Stomach (tissue), 9 donors: Measurements from ENCODE around the gene MSRB2. TPM values are rescaled to one million over a fixed set of nuclear protein-coding genes. Genes with fewer than 3 reads are reported as not detected.

ENCODE experiments used
- DNase-seq, 2 donors: peaks; one replicate each; pipeline versions ENCODE4 v3.0.0 to v3.0.0-alpha.2; 2013 to 2019
- H3K27ac ChIP-seq, 5 donors: fragments of 200-600 bp in 4 of 5; sonication (generic) in 4 of 5; one replicate each; pipeline ENCODE4 v1.5.1; 2013 to 2019; ENCODE audit warnings: mild to moderate bottlenecking in 1 of 5, moderate library complexity in 1 of 5
- H3K27me3 ChIP-seq, 3 donors: fragments of 200-600 bp; sonication (generic); one replicate each; pipeline ENCODE4 v1.5.1; 2017 to 2019; ENCODE audit warnings: mixed run types in 1 of 3
- H3K36me3 ChIP-seq, 4 donors: fragments of 200-600 bp; sonication (generic); 1 replicate in 3 of 4; 2 replicates in 1 of 4; pipeline ENCODE4 v1.5.1; 2016 to 2019
- H3K4me1 ChIP-seq, 4 donors: fragments of 200-600 bp; sonication (generic); one replicate each; pipeline ENCODE4 v1.5.1; 2016 to 2019
- H3K4me3 ChIP-seq, 4 donors: fragments of 200-600 bp; sonication (generic) in 3 of 4; one replicate each; pipeline ENCODE4 v1.5.1; 2016 to 2019; ENCODE audit warnings: mild to moderate bottlenecking in 1 of 4
- H3K9me3 ChIP-seq, 4 donors: fragments of 200-600 bp; sonication (generic); one replicate each; pipeline ENCODE4 v1.5.1; 2016 to 2019
- EP300 ChIP-seq: sonication (generic); formaldehyde crosslinking; IDR thresholded peaks from one replicate; pipeline ENCODE4 v1.6.1; 2017; ENCODE audit warnings: antibody characterized with exemption
- POLR2A ChIP-seq, 4 donors: fragments of 450-650 bp; IDR thresholded peaks; one replicate each; pipeline ENCODE4 v1.6.1; 2016; ENCODE audit warnings: antibody characterized with exemption in 4 of 4, control low read depth in 2 of 4, mild to moderate bottlenecking in 1 of 4, moderate library complexity in 1 of 4
- POLR2AphosphoS5 ChIP-seq, 3 donors: sonication (generic); formaldehyde crosslinking; IDR thresholded peaks; one replicate each; pipeline ENCODE4 v1.6.1; 2016; ENCODE audit warnings: antibody characterized with exemption in 3 of 3
- WGBS, 5 donors: extraction: QIAGEN DNeasy Blood & Tissue Kit in 3 of 5; methylation state at CpG; one replicate each; pipeline versions ENCODE4 v1.1.5 to v1.1.7; 2013 to 2018; 5-methylcytosine and 5-hydroxymethylcytosine counted together
- intact Hi-C: fragments of 100-400 bp; cut with DNase I; formaldehyde crosslinking; loops from one replicate; pipeline ENCODE4 v1.15.1; 2023; ENCODE audit warnings: low total_unique reads
- polyA plus RNA-seq, 3 donors: library from polyadenylated mRNA; stranded (reverse); fragments of 200-250 nt; gene quantifications; one replicate each; pipeline ENCODE4 v1.2.3, GENCODE V29; 2013
- total RNA-seq, 5 donors: library from RNA; depleted of rRNA; stranded (reverse); fragments of >200 nt; gene quantifications; one replicate each; pipeline versions ENCODE4 v1.1.0 to v1.2.3, GENCODE V29; 2014 to 2016
- TF ChIP-seq, protein P1 (sequence below), 7 experiments: fragments of 450-650 bp in 4 of 7; fragments of 200-600 bp in 3 of 7; sonication (generic) in 3 of 7; IDR thresholded peaks; one replicate each; pipeline ENCODE4 v1.5.1; 2016 to 2019; ENCODE audit warnings: antibody characterized with exemption in 7 of 7, control low read depth in 2 of 7, mild to moderate bottlenecking in 1 of 7
- donor health status: healthy with polysubstance abuse.
- donor health status: Bipolar disorder and iron deficiency.
- donor health status: healthy.

MSRB2 gene
- total and polyA plus RNA-seq, 8 donors = 2.3 to 35.6 (median 13.5) TPM

DNA sequence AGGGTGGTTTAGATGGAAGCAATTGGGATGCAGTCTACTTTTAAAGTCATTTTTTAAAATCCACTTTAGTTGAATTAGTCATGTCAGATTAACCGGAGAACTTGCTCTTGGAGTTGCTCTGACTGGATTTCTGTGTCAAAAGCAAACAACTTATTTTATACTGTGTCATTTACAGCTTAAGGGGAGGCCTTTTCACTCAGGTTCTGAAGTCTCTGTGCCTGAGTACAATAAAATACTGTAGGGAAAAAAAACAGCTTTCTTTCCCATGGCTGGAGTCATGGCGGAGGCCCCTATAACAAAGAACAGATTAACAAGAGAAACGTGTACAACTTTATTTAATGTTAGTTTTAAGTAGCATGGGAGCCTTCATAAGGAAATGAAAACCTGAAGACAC, 39.2 kb upstream of the MSRB2 start:
- Histone ChIP-seq H3K27ac (no peak overlapping the region), H3K4me1 (no peaks in the 10 kb centered on the region), H3K36me3 (no peaks in the 10 kb centered on the region), H3K4me3 (no peak overlapping the region), H3K27me3 (no peaks in the 10 kb centered on the region), H3K9me3 (peaks cover 0 to 7% (median 0%) of the 10 kb centered on the region in 4 donors)
- DNase-seq = no peak
- 57 to 75% (median 64%) methylated on average over 3 of the region's 3 CpGs for WGBS, 5 donors
- TF ChIP-seq POLR2A (IDR thresholded peaks at IDR 0.05) (no peak), POLR2AphosphoS5 (IDR thresholded peaks at IDR 0.05) (no peak), EP300 (no peak)
- TF ChIP-seq, protein P1, sequence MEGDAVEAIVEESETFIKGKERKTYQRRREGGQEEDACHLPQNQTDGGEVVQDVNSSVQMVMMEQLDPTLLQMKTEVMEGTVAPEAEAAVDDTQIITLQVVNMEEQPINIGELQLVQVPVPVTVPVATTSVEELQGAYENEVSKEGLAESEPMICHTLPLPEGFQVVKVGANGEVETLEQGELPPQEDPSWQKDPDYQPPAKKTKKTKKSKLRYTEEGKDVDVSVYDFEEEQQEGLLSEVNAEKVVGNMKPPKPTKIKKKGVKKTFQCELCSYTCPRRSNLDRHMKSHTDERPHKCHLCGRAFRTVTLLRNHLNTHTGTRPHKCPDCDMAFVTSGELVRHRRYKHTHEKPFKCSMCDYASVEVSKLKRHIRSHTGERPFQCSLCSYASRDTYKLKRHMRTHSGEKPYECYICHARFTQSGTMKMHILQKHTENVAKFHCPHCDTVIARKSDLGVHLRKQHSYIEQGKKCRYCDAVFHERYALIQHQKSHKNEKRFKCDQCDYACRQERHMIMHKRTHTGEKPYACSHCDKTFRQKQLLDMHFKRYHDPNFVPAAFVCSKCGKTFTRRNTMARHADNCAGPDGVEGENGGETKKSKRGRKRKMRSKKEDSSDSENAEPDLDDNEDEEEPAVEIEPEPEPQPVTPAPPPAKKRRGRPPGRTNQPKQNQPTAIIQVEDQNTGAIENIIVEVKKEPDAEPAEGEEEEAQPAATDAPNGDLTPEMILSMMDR (IDR thresholded peaks at IDR 0.05) = no peak
- intact Hi-C loops = no loop called here

DNA sequence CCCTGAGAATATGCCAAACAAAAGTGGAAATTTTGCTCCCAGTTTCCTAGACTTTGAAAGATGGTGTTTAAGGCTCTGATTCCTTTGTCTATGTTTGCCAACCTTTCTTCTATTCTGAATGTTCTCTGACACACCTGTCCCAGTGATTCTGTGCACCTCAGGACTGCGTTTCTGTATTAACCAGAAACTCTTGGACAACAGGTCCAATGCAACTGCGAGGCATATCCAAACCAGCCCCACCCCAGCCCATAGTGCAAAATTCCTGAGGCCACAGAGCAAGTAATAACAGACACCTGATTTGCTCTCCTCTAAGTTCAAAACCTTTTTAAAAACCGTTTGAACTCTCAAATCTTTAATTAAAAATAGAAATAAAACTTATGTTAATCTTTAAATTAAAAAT, 37.0 kb upstream of the MSRB2 start:
- intact Hi-C loops = no loop called here
- Histone ChIP-seq H3K36me3 (no peaks in the 10 kb centered on the region), H3K27me3 (no peaks in the 10 kb centered on the region), H3K9me3 (peaks cover 0 to 7% (median 0%) of the 10 kb centered on the region in 4 donors), H3K4me3 (no peak overlapping the region), H3K4me1 (peaks cover 0 to 7% (median 3%) of the 10 kb centered on the region in 4 donors), H3K27ac (no peak overlapping the region)
- TF ChIP-seq, protein P1 (IDR thresholded peaks at IDR 0.05) = no peak
- TF ChIP-seq EP300 = no peak
- no peak for TF ChIP-seq POLR2A (IDR thresholded peaks at IDR 0.05)
- no peak for TF ChIP-seq POLR2AphosphoS5 (IDR thresholded peaks at IDR 0.05)
- WGBS, 5 donors = 39 to 52% (median 43%) methylated on average over 3 of the region's 3 CpGs
- DNase-seq = no peak

DNA sequence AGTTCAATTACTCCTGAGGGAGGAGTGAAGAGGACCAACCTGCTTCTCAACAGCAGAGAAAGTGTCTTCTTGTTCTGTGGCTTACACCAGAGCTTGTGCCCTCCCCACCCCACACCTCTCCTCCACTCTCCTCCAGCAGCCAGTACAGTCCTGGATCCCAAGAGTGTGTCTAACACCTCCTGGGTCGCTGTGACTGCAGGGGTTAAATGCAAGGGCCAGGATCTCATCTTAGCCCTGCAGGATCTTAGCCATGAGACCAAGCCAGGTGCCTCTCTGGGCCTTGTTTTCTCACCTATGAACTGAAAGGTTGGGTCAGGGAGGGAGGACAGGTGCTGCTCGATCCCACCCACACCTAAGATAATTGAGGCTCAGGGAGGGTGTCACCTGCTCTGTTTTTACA, 34.5 kb upstream of the MSRB2 start:
- Histone ChIP-seq H3K4me1 (peaks cover 13 to 32% (median 23%) of the 10 kb centered on the region in 4 donors), H3K27ac (no peak overlapping the region), H3K4me3 (no peak overlapping the region), H3K27me3 (no peaks in the 10 kb centered on the region), H3K9me3 (peaks cover 0 to 7% (median 0%) of the 10 kb centered on the region in 4 donors), H3K36me3 (no peaks in the 10 kb centered on the region)
- intact Hi-C loops = no loop called here
- TF ChIP-seq POLR2AphosphoS5 (IDR thresholded peaks at IDR 0.05) (no peak), EP300 (no peak), POLR2A (IDR thresholded peaks at IDR 0.05) (no peak)
- TF ChIP-seq, protein P1 (IDR thresholded peaks at IDR 0.05) = no peak
- WGBS, 5 donors = 27 to 57% (median 44%) methylated on average over 2 of the region's 2 CpGs
- no peak for DNase-seq

DNA sequence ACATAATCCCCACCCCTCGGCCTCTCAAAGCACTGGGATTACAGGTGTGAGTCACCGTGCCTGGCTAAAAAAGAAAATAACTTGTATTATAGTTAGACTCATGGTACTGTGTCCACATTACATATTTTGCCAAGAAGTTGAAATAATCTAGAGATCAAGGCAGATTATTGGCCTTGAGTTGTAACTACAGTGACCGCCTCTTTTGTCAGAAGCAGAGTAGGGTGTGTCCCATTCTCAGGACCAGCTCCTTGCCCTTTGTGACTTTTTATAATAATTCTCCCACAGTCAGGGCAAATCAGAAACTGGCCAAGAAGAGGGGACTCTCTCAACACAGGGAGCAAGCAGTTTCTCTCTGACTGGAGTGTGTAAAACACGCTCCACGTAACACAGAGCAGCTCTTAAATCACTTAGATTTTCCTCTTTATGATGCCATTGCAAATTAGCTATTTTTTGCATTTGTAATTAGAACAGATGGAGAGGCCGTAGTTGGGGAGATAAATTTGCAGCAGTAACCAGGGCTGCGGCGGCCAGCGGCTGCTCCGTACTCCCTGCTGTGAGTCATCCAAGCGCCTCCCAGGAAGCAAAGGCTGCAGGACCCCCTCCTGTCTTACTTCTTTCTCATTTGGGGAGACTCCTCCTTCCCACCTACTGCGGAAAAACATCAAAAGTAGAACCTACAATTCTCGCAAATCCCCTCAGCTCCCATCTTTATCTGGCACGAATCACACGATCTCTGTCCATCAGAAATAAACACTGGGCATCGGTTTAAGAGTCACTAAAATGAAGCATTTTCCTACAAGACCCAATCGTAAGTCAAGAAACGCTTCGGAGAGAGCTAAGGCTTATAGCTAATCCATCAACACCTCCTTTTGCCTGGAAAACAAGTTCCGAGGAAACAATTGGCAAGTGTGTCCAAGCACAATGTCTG, 32.1 kb upstream of the MSRB2 start:
- TF ChIP-seq EP300 = no peak
- TF ChIP-seq POLR2AphosphoS5 (IDR thresholded peaks at IDR 0.05) = no peak
- TF ChIP-seq POLR2A (IDR thresholded peaks at IDR 0.05) = no peak
- TF ChIP-seq, protein P1 (IDR thresholded peaks at IDR 0.05) = no peak
- peak overlapping the region in 2 of 5 donors; percentile 9 to 70 for H3K27ac ChIP-seq
- intact Hi-C loops = no loop called here

More for the DNA sequence above, 32.1 kb upstream of the MSRB2 start:
- Histone ChIP-seq H3K4me3 (peak overlapping the region in 1 of 4 donors; percentile 7), H3K27me3 (no peaks in the 10 kb centered on the region), H3K4me1 (peaks cover 13 to 40% (median 26%) of the 10 kb centered on the region in 4 donors), H3K9me3 (peaks cover 0 to 7% (median 0%) of the 10 kb centered on the region in 4 donors), H3K36me3 (no peaks in the 10 kb centered on the region)
- WGBS, 5 donors = 65 to 74% (median 67%) methylated on average over 20 of the region's 20 CpGs
- peak in 1 of 2 donors; percentile 64 for DNase-seq
